Activated CD4-positive, alpha-beta T cell treated with anti-CD3 and anti-CD28 coated beads for 24 hours (primary cell): ENCODE measurements around the gene BBS2.
A peak's percentile ranks its signal among the peaks of the same experiment; 100 is the strongest.

Experiments
- DNase-seq, 2 donors: peaks; one replicate each; pipeline ENCODE4 v3.0.0-alpha.2; 2020; ENCODE audit warnings: low read depth in 2 of 2

BBS2 gene

GRCh38 chr16:56519459-56520250 lies at the start of gene BBS2:
TSS of gene BBS2 (minus strand) at chr16:56520024. CDS start at chr16:56519862, 162 bp downstream.
- peak; percentile 85 to 87 for DNase-seq

GRCh38 chr16:56564793-56565477 lies 45.1 kb upstream of the BBS2 start, which contains the start of gene MT4:
TSS of gene MT4 (plus strand) at chr16:56565073. CDS start at chr16:56565129, 56 bp downstream.
- DNase-seq: no peak

- DNase-seq: no peak
These were observed 41.3 kb upstream of the BBS2 start for GRCh38 chr16:56561126-56561525.

GRCh38 chr16:56560447-56560846 lies 40.6 kb upstream of the BBS2 start:
- no peak for DNase-seq

- DNase-seq: no peak
These were observed 39.3 kb upstream of the BBS2 start for GRCh38 chr16:56559109-56559508.

- DNase-seq: no peak
These were observed 38.4 kb upstream of the BBS2 start for GRCh38 chr16:56558024-56558747.

- no peak for DNase-seq
These were observed 34.6 kb upstream of the BBS2 start for GRCh38 chr16:56554441-56554840.

GRCh38 chr16:56551796-56552738 lies 32.2 kb upstream of the BBS2 start:
- no peak for DNase-seq

- DNase-seq: no peak
These were observed 30.0 kb upstream of the BBS2 start for GRCh38 chr16:56549744-56550385.

- no peak for DNase-seq
These were observed 29.3 kb upstream of the BBS2 start for GRCh38 chr16:56549161-56549560.

GRCh38 chr16:56547949-56548567 lies 28.2 kb upstream of the BBS2 start:
- DNase-seq: no peak

GRCh38 chr16:56547120-56547948 lies 27.5 kb upstream of the BBS2 start:
- no peak for DNase-seq

- no peak for DNase-seq
These were observed 22.2 kb upstream of the BBS2 start for GRCh38 chr16:56542039-56542438.

GRCh38 chr16:56539656-56540055 lies 19.8 kb upstream of the BBS2 start:
- DNase-seq: no peak

GRCh38 chr16:56538331-56538730 lies 18.5 kb upstream of the BBS2 start:
- no peak for DNase-seq

GRCh38 chr16:56534847-56535383 lies 15.1 kb upstream of the BBS2 start:
- no peak for DNase-seq

- DNase-seq: no peak
These were observed 12.9 kb upstream of the BBS2 start for GRCh38 chr16:56532714-56533113.

- no peak for DNase-seq
These were observed 11.0 kb upstream of the BBS2 start for GRCh38 chr16:56530872-56531271.

- no peak for DNase-seq
These were observed 5.4 kb upstream of the BBS2 start for GRCh38 chr16:56525236-56525635.
